NCI-H146 treated with DMSO at 0.1 percent for 48 hours (cell line): ENCODE data around the gene ADAMTS13.

ENCODE experiments used
- DNase-seq: peaks from one replicate; lab custom pipeline; 2025; ENCODE audit not compliant: unreplicated experiment; lab: John Stamatoyannopoulos, UW

The ADAMTS13 gene

GRCh38 chr9:133470427-133470924 lies 48.3 kb downstream of the ADAMTS13 start:
- DNase-seq = no peak

- no peak for DNase-seq
These were observed 48.8 kb downstream of the ADAMTS13 start for GRCh38 chr9:133470988-133471387.

- no peak for DNase-seq
These were observed 49.5 kb downstream of the ADAMTS13 start for GRCh38 chr9:133471551-133472276.

- DNase-seq = no peak
These were observed 50.1 kb downstream of the ADAMTS13 start for GRCh38 chr9:133472277-133472645.

GRCh38 chr9:133472753-133473378 lies 50.7 kb downstream of the ADAMTS13 start:
- DNase-seq = no peak

- DNase-seq = no peak
These were observed 51.6 kb downstream of the ADAMTS13 start for GRCh38 chr9:133473743-133474142.

- DNase-seq = no peak
These were observed 52.0 kb downstream of the ADAMTS13 start for GRCh38 chr9:133474215-133474614.

- no peak for DNase-seq
These were observed 52.7 kb downstream of the ADAMTS13 start for GRCh38 chr9:133474853-133475252.

GRCh38 chr9:133475292-133476012 lies 53.3 kb downstream of the ADAMTS13 start:
- DNase-seq = no peak

GRCh38 chr9:133476036-133476931 lies 54.1 kb downstream of the ADAMTS13 start:
- DNase-seq = no peak

- no peak for DNase-seq
These were observed 54.8 kb downstream of the ADAMTS13 start for GRCh38 chr9:133476941-133477340.

- DNase-seq = no peak
These were observed 55.3 kb downstream of the ADAMTS13 start for GRCh38 chr9:133477461-133477860.

GRCh38 chr9:133477992-133478850 lies 56.1 kb downstream of the ADAMTS13 start:
- no peak for DNase-seq

GRCh38 chr9:133478851-133479711 lies 56.9 kb downstream of the ADAMTS13 start, which contains the start of gene SLC2A6:
Gene SLC2A6, minus strand, starts transcription at chr9:133479099. Its CDS starts 40 bp downstream, at chr9:133479059.
- peak; percentile 64 for DNase-seq

- DNase-seq = no peak
These were observed 61.4 kb downstream of the ADAMTS13 start for GRCh38 chr9:133483611-133484010.

- peak; percentile 0 for DNase-seq
These were observed 62.7 kb downstream of the ADAMTS13 start for GRCh38 chr9:133484671-133485437.

- no peak for DNase-seq
These were observed 63.5 kb downstream of the ADAMTS13 start for GRCh38 chr9:133485531-133486260.
